GM11168 (cell line): ENCODE results near the gene DVL2.
"Not testable (repeated sequence)": the region's sequence is repeated elsewhere in the genome, so short reads cannot be mapped to it uniquely, and the experiment has no call there.

Experiments used
- in situ Hi-C: fragments of 300-500 bp; cut with MboI; formaldehyde crosslinking; loops from one replicate; pipeline ENCODE4 v1.12.0; 2022; ENCODE audit warnings: low sequenced_read_pairs; ENCODE audit not compliant: unreplicated experiment

Gene DVL2

DNA sequence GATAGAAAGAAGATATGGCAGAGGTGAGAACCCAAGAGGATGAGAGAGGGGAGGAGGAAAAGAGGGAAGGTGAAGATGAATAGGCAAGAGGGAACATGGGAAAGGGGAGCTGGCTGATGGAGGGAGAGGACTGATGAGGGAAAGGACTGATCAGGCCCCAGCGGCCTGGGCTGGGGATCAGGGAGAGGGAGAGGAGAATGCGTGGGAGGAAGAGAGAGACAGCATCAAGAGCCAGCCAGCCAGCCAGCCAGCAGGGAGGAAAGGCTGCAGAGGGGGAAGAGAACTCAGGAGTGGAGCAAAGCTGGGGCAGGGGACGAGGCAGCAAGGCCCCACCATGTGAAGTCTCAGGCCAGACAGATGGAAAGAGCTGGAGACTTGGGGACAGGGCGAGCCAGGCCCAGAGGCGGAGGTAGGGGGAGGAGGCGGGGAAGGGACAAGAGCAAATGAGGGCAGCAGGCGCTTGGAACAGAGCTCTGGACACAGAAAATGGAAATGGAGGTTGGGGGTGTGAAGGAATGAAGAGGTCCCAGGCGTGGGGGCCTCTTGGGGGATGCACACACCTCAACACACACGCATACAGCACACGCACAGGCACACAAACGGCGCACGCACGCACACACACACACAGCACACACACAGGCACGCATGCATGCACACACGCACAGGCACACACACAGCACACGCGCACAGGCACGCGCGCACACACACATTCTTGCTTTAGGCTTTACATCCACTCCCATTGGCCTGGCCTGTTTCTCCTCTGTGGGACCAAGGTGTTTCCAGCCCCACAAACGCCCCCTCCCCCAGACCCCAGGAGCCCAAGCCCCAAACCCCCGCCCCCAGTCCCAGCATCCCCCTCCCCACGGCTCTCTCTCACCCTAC lies 27.0 kb downstream of the DVL2 start:
- in situ Hi-C loops = no loop called here

DNA sequence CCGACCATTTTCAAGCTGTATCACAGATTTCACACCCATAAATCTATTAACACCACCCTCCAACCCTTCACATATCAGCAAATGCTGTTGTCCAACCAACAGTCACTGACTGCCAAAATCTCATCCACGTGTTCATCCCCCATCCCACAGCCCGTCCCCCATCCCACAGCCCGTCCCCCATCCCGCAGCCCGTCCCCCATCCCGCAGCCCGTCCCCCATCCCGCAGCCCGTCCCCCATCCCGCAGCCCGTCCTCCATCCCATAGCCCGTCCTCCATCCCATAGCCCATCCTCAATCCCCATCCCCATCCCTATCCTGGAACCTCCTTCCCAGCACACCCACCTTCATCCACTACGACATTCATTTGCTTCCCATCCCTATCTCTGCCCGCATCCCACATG lies 28.8 kb downstream of the DVL2 start:
- in situ Hi-C loops = no loop called here

DNA sequence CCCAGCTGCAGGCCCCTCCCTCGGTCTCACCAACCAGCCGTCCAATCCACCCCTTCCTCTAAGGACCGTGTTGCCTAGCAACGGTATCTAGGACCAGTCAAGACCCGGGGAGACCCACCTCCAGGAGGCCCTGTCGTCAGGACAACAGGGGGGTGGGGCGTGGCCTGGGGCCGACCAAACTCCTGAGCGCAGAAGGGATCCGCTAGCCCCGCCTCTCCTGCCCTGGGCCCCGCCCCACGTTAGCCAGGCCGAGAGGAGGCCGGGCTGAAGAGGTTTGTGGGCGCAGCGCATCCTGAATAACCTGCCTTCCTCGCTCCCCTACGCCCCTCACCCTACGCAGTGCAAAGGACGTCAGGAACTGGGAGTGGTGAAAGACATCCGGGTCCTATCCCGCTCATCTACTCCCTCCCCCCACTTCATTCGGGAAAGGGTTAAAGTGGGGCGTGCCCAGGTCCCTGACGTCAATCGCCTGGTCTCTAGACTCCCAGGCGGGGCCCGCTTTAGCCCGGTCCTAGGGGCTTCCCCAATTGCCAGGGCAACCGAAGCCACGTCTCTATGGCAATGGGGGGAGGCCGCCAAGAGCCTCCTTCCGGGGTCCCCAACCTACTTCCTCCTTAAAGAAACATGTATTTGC lies 29.4 kb downstream of the DVL2 start:
- in situ Hi-C loops = no loop called here

DNA sequence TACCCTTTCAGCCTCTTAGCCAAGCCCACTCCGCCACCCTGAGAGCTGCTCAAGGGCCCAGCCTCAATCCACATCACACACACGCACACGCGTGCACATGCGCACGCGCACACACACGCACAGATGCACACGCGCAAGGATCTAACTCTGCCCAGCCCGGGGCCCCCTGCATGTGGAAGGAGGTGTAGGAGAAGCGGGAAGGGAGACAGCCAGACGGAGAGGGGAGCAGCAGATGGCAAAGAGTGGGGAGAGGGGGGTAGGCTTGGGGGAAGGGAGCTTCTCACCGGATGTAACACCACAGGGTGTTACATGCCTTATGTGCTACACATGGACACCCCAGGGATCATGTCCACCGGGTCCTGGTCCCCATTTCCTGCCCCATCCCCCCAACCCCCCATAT lies 30.0 kb downstream of the DVL2 start:
- in situ Hi-C loops = no loop called here

DNA sequence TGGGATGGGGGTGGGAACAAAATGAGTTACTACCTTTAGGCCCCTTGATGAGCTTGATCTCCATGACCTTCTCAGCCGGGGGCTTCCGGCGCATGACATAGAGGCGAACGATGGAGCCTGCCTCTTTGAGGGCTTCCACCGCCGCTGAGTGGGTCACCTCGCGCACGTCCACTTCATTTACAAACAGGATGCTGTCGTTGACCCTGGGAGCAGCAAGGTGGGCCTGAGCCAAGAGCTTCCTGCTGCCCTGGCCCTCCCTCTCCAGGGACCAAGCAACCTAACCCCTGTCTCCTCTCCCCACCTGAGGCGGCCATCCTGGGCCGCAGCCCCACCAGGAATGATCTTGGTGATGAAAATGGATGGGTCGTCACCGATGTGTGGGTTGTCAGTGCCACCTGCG lies 30.9 kb downstream of the DVL2 start:
- in situ Hi-C loops = no loop called here

DNA sequence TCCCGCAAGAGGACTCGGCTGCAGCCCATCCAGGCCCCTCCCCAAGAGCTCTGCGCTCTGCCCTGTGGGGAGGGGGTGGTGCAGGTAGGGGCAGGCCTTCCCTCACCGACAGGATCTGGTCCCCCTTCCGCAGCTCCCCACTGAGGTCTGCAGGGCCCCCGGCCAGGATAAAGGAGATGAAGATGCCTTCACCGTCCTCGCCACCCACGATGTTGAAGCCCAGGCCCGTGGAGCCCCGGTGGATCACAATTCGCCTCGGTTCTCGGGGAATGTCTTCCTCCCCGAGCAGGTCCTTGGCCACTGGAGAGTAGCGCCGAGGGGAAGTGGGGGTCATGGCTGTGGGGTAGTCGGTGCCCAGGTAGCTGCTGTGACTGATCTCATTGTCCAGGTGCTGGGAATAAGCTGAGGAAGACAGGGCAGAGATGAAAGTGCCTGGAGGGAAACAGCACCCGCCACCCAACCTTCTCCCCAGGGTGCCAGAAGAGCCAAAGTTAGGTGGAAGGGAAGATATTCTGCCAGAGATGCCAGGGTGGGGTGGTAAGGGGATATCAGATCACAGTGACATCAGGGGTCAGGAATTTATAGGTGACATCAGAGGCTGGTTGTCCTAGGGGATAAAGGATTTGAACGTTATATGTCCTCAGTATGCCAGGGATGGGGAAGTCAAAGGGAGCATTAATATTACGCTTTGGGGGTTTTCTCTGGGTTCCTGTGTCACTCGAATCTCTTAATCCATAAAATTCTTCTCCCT lies 37.5 kb downstream of the DVL2 start:
- in situ Hi-C loops = no loop called here

DNA sequence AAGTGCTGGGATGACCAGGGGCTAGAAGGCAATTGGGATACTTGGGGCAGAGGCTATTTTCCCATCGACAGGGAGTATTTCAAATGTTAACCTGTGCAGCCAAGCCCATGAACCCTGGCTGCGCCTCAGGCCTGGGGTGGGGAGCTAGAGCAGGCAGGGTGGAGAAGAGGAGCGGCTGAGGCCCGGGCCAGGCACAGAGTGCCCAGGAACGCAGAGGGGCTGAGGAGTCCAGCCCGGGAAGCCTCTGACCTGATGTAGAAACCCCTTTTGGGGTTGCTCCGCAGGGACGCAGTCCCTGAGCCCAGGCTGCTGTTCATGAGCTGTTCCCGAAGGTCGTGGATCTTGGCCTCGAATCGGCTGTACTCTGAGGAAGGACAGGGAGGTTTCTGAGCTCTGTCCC lies 38.3 kb downstream of the DVL2 start:
- in situ Hi-C loops = no loop called here

DNA sequence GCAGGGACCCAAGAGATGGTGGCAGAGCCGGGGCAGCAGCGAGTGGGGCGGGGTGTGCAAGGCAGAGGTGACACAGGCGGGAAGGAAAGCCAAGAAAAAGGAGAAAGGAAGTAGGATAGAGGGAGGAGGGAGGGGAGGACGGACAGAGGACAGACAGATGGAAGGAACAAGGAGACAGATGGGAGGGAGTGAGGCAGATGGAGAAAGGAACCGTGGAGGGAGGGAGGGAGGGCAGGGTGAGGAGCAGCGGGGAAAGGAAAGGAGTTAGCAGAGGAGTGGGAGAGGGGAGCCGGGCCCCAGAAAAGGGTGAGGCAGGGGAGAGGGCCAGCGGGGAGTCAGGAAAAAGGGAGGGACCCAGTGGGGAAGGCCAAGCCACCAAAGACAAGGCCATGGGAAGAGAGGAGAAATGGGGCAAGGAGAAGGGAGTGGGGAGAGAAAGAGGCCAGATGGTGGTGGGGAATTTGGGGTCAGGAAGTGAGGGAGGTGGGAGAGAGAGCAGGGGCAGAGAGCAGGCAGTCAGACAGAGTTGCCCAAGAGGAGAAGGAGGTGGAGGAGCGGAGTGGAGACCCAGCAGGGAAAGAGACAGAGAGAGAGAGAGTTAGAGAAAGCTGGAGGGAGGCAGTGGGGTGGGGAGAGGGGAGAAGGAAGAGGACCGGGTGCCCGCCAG lies 41.9 kb downstream of the DVL2 start:
- in situ Hi-C loops = no loop called here

DNA sequence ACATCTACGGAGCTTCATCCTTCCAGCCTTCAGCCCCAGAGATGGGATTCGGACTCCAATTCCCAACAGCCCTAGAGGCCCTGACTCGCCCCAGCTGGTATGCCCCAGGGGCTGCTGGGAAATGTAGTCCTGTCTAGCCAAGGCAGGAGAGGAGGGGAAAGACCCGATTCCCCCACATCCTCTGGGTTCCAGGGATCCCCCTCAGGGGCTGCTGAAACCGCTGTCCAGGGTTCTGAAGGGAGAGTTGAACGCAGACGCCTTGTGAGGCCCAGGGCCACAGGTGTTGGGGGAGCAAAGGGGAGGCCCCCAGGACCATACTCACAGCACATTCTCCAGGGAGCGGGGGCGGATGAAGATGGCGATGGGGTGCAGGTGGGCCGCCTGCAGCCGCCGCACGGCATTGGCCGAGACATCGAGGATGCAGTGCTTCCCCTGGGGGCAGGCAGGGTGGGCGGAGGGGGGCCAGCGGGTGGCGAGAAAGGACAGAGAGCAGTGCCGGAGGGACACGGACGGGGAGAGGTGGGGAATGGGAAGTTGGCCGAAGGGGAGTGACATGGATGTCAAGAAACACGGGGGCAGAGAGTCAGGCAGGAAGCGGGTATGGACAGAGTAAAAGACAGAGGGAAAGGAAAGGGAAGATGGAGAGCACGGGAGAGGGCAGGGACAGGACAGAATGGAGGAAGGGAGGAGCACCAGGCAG lies 42.6 kb downstream of the DVL2 start:
- in situ Hi-C loops = no loop called here

DNA sequence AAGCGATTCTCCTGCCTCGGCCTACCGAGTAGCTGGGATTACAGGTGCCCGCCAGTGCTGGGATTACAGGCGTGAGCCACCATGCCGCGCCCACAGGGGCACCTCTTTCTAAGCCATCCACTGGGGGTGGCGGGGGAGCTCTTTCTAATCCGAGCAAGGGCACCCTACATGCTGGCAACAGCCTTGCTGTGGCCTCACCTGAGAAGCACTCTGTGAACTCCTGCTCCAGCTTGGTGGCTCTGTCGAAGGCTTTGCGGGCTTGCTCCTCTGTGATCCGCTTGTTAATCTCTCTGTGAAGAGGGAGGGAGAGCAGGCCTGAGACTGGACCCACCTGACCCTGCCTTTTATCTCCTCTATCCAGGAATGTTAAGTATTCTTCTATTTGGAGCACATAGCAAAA lies 43.2 kb downstream of the DVL2 start:
- in situ Hi-C loops = no loop called here

DNA sequence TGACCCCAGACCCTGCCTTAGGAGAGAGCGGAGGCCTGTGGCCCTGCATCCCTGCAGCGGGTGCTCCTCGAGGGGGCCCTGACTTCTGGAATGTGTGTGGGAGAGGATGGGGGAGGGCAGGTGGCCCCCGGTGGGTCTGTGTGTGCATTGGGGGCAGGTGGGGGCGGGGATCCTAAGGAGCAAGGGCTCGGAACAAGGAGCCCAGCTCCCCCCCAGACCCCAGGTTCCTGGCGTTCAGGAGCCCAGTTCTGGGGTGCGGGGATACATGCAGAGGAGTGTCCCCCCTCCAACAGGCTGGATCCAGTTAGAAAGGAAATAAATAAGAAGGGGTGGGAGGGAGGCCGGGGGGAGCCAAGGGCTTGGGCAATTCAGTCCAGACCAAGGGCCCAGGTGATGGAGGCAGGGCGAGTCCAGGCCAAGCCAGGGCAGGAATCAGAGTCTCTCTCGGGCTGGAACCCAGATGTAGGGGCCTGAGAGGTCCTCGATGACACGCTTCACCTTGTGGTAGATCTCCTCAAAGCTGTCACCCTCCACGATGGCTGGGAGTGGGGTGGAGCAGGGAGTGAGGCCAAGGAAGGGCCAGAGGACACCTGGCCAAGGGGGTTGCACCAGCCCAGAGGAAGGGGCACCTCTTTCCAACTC lies 43.9 kb downstream of the DVL2 start:
- in situ Hi-C loops = no loop called here

DNA sequence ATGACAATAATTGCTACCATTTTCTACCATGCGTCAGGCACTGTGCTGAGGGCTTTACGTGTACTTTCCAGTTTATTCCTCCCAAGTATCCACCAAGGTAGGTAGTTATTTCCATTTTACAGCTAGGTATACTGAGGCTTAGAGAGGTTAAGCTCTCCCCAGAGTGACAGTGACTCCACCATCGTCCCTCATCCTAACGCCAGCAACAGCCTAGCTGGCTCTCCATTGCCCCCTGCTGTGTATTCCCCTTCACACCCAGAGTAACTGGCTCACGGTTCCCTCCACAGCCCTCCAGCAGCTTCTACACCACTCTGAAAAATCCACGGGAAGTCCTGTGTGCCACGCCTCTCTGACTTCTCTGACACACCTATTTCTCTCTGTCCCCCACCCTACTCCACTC lies 48.1 kb downstream of the DVL2 start:
- in situ Hi-C loops = no loop called here

DNA sequence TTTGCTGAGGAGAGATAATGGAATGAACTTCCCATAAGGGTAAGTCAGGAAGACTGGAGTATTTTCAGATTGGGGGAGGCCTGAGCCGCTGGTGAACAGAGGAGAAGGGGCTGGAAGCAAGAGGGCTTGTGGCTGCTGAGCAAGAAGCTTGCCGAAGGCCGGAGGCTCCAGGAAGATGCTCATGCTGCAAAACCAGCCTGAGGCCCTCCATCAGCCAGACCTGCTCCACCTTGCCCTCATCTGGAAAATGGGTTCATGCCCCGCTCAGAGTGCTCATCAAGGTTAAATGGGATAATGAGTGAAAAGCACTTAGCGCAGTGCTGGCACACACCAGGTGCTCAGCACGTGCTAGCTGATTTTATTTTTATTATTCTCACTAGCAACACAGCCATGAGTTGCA lies 49.7 kb downstream of the DVL2 start:
- in situ Hi-C loops = no loop called here

DNA sequence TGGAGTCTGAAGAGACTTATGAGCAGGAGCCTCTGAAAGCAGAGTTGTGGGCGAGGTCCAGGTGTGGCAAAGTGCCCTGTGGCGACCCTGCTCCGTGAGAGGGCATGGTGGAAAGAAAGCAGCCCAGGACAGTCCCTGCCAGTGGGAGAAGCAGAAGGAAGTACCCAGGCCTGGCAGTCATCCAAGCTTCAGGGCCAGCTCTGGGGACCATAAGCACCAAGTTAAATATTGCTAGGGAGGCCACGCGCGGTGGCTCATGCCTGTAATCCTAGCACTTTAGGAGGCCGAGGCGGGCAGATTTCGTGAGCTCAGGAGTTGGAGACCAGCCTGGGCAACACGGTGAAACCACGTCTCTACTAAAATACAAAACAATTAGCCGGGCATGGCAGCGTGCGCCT lies 50.2 kb downstream of the DVL2 start:
- in situ Hi-C loops = no loop called here

DNA sequence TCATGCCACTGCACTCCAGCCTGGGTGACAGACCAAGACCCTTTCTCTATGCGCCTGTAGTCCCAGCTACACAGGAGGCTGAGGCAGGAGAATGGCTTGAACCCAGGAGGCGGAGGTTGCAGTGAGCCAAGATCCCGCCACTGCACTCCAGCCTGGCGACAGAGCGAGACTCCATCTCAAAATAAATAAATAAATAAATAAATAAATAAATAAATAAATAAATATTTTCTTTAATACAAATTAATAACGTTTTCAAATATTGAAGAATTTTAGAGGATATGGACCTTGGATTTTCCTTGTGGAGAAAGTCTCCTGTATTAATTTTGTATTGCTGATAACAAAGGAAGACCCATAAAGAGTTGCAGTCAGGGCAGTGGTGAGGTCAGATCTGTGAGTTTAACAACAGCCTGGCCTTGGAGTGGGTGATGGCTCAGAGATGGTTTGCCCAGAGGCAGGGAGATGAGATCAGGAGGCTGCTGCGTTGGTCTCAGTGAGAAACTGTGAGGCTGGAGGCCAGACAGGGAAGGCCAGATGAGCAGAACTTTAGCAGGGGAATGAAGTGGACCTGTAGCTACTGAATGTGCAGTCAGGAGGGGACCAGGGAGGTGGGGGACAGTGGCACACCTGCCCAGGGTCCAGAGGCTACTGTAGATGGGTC lies 50.8 kb downstream of the DVL2 start:
- in situ Hi-C loops = no loop called here

DNA sequence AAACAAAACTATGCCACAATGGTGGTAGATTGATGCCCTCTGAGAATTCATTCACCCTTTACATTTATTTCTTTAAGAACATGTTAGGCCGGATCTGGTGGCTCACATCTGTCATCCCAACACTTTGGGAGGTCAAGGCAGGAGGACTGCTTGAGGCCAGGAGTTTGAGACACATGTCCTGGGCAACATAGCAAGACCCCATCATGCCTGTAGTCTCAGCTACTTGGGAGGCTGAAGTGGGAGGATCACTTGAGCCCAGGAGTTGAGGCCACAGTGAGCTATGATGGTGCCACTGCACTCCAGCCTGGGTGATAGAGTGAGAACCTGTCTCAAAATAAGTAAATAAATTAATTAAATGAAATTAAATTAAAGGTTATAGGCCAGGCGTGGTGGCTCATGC lies 52.2 kb downstream of the DVL2 start:
- in situ Hi-C loops = not testable (repeated sequence)

DNA sequence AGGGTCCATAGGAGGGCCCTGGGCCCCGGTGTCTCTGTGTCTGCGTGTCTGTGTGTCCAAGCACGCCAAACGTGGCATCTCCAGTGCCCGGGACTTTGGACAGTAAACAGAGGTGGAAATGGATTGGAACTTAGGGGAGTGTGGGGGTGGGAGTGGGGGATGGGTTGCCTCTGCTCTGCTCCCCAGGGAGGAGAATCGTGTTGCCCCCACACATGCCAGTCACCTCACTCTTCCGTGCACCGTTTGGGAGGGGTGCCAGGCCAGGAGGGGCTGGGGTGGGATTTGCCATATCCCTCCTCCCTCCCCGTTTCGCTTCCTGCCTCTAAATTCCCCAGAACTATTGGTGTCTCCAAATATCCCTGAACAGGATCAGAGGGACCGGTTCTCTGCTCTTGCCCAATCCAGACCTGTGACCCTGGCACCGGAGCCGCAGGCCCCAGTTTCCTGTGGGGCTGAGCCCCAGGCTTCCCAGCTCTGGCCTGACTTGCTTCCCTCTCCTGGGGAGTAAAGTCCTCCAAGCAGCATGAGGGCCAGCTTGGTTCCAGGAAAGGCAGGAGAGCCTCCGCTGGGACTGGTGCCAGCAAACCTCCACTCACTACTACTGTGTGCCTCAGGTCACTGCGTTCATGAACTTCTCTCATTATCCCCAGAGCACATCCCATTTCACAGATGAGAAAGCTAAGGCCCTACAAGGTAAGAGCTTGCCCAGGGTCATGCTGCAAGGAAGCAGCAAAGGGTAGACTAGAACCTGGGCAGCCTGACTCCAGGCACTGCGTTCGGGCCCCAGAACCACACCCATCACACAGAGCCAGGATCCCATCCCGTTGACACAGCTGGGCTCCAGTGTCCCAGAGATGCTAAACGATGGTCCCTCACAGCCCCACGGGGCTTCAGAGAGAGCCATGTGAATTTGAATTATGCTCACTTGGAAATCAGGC lies 54.7 kb downstream of the DVL2 start, which contains the start of gene ASGR1:
Gene ASGR1 (minus strand): TSS at position 54 of the 938 bp plus-strand sequence. CDS start 807 bp downstream, outside the sequence.
- in situ Hi-C loops = no loop called here

DNA sequence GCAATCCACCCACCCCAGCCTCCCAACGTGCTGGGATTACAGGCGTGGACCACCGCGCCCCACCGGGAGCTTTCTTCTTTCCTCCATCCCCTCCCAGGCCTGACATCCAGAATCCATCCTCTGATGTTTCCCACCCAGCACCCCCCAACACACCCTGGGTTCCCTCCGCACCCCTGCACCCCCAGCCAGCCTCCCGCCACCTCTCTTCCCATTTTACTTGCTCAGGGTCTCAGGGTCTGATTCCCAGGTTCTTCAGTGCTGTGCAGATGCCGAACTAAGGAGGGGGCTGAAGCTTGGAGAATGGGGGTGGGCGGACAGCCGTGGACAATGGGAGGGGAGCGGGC lies 55.4 kb downstream of the DVL2 start:
- in situ Hi-C loops = no loop called here
